ENCODE data around the gene ADARB2.

ADARB2 gene

DNA sequence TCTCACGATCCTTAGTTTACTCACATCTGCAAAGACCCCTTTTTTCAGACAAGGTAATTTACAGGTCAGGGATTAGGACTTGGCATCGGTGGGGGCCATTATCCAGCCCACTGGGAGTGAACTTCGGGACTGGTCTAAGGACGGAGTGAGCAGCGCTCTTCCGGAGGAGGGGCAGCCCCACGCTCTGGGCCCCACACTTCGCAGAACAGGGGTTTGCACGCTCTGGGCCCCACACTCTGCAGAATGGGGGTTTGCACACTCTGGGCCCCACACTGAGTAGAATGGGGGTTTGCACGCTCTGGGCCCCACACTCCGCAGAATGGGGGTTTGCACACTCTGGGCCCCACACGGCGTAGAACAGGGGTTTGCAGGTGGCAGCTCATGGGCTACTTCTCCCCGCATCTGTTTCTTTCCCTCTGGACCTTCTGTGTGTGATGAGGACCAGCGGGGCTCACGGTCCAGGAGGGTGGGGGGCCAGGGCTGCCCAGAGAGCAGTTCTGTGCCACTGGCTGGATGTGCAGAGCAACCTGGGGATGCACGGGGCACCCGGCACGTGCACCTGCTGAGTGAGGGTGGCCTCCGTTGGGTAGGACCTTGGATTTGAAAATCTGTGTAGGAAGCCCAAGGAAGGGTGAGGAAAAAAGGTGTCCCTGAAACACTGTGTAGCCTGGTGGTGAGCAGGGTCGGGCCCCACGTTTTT lies 546.4 kb downstream of the ADARB2 start:
- DNase-seq, result no peak

DNA sequence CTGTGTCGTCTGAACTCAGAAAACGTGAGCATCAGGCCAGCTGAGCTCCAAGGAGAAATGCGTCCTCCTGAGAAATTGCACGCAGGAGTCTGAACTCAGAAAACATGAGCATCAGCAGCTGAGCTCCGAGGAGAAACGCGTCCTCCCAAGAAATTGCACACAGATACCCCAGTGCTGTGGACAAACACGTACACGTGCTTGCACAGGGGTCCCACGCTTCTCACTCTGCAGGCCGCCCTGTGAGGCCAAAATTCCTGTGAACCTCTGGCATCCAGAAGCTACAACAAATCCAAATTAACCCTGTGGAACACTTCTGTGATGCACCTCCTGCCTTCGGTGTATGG lies 547.3 kb downstream of the ADARB2 start:
- no peak for DNase-seq

DNA sequence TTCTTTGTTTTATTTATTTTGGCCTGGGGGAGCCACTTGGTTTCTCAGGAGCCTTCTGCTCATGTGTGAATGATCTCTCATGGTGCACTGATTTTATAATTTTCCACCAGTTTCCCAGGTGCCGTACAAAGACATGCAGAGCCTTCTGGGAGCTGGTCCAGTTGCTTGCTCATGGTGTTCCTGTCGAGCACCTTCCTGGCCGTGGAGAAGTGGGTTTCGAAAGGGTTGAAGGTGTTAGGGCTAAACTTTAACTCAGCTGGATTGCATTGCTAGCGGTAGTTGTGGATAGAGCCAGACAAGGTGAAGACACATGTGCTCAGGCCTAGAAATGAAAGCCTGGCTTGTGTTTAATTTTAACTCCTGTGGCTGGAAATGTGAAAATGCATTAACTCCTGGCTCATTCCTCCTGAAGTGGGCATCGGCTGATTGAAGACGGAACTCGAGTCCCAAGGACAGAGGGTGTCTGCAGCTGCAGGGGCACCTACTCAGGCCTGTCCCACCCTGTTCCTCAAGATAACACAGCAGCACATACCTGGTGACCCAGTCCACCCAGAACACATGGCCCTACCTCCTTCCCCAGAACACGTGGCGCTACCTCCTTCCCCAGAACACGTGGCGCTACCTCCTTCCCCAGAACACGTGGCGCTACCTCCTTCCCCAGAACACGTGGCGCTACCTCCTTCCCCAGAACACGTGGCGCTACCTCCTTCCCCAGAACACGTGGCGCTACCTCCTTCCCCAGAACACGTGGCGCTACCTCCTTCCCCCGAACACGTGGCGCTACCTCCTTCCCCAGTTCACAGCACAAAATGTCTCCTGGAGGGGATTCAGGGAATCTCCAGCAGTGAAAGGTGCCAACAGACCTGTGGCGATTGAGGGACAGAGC lies 547.9 kb downstream of the ADARB2 start:
- no peak for DNase-seq

DNA sequence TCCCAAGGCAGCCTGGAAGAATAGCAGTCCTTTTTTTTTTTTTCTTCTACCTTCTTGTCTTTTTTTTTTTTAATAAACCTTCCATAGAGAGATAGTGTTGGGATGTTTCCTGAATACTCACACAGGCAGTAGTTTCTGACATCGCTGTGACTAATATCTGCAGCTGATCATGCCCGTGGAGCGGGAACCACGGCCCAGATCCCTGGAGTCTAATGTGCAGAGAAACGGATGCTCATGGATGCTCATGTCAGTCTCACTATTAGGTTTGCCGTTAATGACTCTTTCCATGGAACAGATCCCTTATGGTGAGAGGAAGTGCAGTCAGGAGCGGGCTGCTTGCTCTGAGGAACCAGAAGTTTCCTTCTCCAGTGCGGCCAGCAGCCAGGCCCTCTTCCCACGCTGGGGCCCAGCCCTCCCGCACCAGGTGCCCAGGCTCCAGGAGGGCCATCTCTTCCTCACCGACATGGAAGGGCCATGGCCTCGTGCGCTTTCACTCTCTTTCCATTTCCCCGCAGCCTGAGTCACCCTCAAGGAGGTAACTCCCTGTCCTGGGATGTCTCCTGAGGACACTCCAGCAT lies 548.7 kb downstream of the ADARB2 start:
- peak; percentile 43 for DNase-seq

DNA sequence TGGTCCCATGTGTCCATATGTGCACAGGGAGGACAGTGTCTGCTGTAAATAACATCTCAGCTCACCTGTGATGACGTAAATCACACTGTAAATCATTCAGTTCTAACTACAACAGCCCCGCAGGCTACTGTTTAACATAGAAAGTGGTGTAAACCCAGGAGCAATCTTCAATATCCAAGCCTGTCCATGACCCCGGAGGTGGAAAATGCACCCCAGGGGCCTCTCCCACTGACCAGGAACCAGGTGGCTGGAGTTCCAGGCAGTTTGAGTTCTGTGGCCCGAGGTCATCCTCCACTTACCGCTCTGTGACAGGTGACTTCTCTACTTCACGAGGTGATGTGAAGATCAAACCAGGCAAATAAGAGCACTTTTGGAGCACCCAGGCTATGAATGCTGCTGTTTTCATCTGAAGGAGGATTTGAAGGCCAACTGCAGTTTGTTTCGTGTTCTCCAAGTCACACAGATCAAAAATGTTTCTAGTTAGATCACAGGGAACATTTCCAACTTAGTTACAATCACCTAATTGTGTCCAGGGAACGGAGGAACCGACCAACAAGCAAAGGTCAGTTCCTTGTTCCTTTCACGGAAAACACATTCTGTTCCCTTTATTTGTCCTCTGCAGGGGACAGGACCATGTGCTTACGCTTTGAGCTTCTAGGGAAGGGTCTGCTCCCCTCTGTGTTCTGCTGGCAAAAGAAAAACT lies 549.3 kb downstream of the ADARB2 start:
- DNase-seq, result peak; percentile 45

DNA sequence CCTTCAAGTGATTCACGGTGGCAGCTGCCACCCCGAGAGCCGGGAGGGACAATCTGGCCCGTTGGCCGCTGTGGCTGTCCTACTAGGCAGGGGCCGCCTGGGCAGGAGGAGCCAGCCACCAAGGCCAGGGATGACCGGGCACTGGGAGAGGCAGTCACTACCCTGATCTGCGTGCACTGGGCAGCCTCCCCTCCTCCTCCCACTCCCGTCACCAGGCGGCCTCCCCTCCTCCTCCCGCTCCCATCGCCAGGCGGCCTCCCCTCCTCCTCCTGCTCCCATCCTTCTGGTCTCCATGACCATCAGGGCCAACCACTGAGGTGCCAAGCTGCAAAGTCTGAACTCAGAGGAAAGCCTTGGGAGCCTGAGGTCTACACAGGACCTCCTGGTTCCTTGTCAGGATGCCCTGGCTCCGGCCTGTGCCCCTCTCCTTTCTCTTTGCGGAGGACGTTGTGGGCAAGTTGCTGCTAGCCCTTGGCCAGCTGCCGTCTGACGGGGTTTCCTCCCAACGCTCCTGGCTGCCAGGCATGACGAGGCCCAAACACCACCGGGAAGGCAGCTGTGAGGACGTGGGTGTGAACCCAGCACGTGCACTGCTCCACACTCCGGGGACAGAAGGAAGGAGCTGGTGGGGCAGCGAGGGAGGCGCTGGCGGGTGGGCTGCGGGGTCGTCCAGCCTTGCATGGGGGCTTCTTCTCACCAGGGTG lies 550.0 kb downstream of the ADARB2 start:
- DNase-seq, result peak; percentile 39

DNA sequence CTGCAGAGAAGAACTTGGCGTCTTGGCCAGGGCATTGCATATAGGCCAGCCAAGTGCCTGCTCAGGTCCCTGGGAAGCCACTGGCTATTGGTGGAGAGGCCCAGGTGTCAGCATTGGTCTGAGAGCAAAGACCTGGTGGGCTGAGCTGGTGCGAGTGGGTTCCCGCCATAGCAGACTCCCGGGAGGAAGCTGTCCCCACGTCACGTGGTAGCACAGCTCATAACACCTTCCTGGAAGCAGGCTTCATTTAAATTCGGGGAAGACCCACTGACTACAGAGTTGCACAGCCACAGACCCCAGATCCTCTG lies 550.7 kb downstream of the ADARB2 start:
- DNase-seq, result no peak

DNA sequence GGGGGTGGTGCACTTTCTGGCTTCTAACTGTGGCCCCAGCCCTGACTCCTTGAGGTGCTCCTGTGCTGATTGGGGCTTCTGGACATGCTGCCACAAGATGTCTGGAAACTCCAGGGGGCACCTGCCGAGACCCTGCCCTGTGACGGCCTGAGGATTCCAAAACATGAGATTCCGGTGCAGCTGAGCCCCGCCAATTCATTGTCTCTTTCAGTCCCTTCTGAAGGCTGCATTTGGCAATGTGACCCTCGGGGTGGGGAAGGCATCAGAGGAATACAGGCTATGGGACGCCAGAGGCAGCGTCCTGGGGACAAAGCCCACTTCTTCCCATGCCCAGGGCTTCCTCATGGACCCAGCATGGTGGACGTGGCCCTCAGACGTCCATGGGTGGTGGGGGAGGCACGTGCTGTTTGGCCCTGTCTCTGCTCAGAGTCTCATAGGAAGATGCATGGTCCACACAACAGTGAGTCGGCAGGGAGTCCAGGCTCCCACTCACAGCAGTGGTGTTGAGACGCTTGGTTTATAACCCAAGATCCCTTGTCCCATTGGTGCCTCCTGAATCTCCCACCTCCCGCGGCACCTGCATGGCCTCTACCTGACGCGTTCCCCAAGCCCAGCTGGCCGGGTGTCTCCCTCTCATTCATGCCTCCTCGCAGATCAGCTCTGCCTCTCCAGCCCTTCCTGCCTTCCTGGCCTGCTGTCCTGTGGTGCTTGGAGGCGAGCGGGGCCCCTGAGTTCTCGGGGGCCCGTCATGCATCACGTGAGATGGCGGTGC lies 551.2 kb downstream of the ADARB2 start:
- peak; percentile 42 for DNase-seq

DNA sequence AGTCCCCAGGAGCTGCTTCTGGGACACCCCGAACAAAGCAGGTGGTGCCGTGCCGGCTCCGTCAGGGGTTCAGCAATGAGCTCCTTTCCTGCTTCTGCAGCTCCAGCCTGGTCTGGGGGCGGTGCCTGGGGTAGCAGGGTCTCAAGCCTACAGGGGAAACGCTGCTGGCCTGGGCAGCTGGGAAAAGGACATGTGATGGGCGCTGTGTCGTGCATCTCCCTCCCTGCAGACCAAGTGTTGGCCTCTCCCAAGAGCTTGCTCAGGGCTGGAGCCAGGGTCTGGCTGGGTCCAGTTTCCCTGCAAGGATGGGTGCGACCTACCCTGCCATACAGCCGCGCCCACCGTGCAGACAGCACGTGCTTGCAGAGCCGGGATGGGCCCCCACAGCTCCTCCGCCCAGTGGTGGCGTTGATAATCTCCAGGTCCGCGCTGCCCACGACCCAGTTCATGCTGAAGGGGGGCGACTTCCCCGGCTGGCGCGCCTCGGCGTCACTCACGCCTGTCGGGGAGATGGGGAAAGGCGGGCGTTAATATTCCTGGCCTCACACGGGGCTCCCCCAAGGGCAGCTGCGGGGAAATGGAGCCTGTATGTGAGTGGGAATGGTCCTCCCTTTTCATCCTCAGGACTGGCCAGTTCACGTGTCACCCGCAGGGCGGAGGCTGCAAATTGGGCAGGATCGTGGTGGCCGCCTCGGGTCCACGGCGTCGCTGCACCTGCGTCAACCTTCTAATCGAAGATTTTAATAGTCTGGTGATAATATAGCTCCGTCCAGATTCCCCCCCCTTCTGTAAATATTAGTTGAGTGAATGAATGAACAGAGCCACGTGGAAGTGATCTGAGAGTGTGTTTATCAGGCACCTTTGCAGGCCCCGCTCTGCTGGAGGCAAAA lies 552.5 kb downstream of the ADARB2 start:
- no peak for DNase-seq

DNA sequence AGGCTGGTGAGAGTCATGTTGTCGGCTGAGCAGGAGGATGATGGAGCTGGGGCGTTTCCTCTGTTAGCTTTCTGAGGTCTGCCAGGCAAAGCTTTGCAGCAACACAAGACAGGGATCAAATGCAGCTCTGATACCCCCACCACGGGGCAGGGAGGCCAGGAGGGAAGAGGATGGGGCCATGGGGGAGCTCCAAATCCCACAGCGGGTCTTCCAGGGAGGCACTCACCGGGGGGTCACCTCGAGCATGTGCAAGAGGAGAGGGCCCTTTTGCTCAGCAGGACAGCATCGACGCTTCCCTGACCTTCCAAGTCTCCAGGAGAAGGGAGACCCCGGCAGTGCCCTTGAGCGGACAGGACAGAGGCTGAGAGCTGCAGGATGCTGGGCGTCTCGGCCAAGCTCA lies 553.6 kb downstream of the ADARB2 start:
- no peak for DNase-seq

DNA sequence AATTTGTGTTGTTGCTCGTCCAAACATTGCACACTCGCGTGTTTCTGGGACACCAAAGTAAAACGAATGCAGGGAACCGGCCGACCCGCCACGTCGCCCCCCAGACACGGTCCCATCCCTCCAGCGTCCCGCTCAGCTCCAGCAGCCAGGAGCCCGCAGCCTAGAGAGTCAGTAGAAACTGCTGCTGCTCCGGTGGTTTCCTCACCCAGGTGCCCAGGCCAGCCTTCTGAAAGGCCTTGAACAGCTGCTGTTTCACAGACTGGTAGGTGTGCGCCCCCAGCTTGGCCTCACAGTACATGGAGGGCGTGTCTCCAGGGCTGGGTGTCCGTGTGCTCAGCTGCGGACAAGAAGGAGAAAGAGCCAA lies 554.3 kb downstream of the ADARB2 start:
- no peak for DNase-seq

DNA sequence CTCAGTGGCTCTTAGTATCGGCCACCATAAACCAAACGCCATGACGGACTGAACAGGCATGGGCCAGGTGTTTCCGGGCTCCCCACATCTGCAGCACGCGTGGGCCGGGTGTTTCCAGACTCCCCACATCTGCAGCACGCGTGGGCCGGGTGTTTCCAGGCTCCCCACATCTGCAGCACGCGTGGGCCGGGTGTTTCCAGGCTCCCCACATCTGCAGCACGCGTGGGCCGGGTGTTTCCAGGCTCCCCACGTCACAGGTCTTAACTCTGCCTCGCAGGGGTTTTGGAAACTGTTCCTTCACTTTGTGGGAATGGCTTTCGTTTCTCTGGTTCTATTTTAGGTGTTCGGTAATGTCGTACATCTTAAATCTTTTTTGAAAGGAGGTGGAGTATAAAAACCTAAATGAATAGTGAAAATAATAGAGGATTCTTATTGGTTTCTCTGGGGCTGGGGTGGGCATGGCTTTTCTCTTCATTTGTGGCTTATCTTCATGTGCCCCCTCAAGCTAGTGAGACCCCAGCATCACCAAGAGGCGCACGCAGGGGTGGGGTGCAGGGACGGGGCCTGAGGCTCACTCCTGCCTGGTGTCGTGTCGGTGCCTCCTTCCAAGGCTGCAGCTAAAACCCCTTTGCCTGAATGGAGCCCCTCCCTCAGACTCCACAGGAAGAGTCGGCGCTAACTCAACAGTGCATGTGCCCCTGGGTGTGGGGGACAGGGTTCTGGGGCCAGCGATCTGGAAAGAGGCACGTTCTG lies 554.9 kb downstream of the ADARB2 start:
- no peak for DNase-seq

DNA sequence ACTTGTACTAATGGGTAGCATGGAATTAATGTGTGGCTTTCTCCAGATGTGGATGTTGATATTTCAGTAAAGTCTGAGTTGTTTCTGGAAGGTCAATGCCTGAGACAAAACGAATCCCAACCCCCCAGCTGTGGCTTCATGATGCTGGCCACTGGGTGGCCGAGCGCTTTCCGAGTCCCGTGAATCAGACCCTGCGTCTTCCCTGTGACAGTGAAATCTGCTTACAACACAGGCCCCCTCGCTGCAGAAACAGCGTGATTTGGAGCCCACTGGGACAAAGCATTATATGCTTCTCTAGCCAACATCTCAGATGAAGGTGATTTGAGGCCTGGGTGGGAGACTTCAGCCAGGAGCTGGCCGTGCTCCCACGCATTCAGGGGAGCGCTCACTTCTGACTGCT lies 556.5 kb downstream of the ADARB2 start:
- no peak for DNase-seq

DNA sequence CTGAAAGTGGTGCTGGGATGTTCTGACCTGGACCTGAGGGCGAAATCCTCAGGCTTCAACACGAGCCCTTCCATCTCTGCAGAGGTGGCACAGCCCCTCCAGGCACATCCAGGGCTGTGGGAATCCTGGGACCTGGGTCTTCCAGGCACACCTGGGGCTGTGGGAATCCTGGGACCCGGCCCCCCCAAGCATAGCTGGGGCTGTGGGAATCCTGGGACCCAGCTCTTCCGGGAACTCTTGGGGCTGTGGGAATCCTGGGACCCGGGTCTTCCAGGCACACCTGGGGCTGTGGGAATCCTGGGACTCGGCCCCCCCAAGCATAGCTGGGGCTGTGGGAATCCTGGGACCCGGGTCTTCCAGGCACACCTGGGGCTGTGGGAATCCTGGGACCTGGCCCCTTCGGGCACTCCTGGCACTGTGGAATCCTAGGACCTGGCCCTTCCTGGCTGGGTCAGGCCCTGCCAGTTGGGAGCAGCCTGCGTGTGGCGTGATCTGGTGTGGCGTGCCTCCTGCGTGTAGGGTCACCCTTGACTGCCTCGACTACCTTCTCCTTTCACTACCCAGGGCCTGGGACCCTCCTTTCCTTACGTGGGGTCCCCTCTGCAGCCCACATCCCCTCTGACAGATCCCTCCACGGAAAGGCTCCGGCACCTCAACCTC lies 557.1 kb downstream of the ADARB2 start:
- no peak for DNase-seq

DNA sequence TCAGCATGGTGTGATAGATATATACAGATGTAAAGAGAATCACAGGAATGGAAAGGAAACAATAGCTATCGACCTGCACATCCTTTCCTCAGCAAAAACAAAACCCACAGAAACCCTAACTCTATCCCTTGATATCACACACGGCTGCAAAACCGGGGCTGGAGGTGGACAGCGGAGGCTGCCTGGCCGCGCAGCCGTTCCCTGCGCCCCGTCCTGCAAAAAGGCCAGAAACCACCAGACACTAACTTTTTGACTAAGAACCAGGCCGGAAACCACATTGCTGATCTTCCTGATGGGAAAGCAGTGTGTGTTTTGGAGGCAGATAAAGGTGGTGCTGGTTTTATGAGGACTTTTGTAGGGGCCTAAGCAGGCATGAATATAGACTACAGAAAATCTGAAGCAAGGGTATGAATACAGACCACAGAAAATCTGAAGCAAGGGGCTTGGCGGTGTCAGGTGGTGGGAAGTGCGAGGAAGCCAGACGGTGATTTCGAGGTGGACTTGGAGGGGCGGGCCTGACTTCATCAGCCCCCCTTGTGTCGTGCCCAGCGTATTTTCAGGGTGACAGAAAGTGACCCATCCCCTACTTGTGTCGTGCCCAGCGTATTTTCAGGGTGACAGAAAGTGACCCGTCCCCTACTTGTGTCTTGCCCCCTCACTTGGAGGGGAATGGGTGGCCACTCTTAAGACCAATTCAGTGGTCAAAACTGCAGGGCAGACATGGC lies 557.8 kb downstream of the ADARB2 start:
- no peak for DNase-seq

DNA sequence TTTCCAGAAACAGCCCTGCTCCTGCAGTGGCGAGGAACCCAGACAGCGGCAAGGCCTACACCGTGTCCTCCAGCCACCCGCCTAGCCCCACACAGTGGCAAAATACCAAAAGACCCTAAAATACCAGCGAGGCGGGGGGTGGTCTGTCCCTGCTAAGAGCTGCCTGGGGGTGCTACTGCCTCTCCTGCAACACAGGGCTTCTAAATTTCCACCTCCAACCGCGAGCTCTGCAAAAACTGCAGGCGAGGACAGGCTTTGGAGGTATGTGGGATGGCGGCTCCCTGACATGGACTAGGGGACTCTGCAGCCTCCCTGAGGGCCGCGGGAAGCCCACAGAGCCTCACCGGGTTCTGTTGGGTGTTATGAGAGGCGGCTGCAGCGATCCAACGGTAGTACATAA lies 558.8 kb downstream of the ADARB2 start:
- no peak for DNase-seq

DNA sequence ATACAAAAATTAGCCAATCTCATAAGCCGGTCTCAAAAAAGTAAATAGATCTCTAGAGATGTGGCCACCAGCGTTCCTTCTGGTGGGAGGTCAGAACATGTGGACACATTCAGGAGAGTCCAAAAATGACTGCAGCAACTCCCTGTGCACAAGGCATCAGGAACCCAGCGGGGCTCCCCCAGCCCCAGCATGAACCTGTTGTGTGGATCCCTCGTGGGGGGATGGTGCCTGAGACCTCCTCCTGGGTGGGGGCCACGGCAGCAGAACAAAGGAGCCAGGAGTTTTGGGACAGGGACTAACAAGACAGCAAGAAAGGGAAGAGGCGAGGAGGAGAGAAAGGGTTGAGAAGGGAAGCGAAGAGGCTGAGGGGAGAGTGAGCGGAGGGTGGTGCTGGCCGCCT lies 559.4 kb downstream of the ADARB2 start:
- DNase-seq, result peak; percentile 32

DNA sequence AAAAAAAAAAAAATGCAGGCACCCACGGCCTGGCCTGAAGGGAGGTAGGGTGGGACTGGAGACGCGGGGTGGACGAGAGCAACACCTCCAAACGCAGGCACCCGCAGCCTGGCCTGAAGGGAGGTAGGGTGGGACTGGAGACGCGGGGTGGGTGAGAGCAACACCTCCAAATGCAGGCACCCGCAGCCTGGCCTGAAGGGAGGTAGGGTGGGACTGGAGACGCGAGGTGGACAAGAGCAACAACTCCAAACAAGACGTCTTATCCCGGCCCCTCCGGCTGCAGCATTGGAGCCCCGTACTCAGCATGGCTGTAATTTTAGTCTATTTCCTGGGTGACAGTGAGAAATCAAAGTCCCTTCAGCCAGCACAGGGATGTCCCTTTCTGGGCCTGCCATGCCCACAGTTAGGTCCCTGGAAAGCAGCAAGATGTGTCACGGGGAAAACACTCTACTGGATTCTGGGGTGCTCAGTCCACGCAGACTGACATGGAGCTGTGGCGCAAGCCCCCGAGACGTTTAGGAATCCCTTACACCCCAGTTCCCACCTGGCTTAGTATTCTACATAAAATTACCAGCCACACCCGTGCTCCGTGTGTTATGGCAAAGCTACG lies 561.3 kb downstream of the ADARB2 start:
- no peak for DNase-seq

DNA sequence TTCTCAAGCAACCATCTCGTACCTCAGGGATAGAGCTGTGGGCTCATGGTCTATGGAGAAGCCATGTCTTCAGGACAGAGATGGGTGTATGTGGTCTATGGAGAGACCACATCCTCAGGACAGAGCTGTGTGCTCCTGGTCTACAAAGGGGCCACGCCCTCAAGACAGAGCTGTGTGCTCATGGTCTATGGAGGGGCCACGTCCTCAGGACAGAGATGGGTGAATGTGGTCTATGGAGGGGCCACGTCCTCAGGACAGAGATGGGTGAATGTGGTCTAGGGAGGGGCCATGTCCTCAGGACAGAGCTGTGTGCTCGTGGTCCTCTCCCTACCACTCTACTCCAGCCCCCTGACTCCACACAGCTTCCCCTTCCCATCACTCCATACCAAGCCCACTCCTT lies 563.3 kb downstream of the ADARB2 start:
- no peak for DNase-seq

All from islet precursor cell (in vitro differentiated cells).